HEK293 (cell line): ENCODE data around the gene PTX3.

Source experiments
- CTCF ChIA-PET: fragments of 350-600 bp; formaldehyde crosslinking; extraction: SDS; loops from one replicate; lab custom pipeline; 2021; ENCODE audit warnings: antibody characterized with exemption; lab: Yijun Ruan, JAX
- POLR2A ChIA-PET: fragments of 300-600 bp; formaldehyde crosslinking; extraction: SDS; loops from one replicate; lab custom pipeline; 2020; ENCODE audit warnings: antibody characterized with exemption, inconsistent platforms; lab: Yijun Ruan, JAX
- H3K27ac ChIP-seq: fragments of 200-500 bp; sonication (Bioruptor generic); 2 replicates; pipeline ENCODE4 v1.5.1; 2014; ENCODE audit warnings: low read depth, low read length, control low read depth, inconsistent platforms; ENCODE audit errors: extremely low read depth
- H3K36me3 ChIP-seq, 2 experiments: fragments of 200-500 bp in 1 of 2; sonication (Bioruptor generic) in 1 of 2; 1 replicate in 1 of 2; 2 replicates in 1 of 2; pipeline ENCODE4 v1.5.1; 2014 to 2017; ENCODE audit warnings: inconsistent platforms in 2 of 2, low read length in 2 of 2; ENCODE audit not compliant: control insufficient read depth in 2 of 2, insufficient read depth in 1 of 2
- H3K4me1 ChIP-seq: fragments of 200-500 bp; sonication (Bioruptor generic); 2 replicates; pipeline ENCODE4 v1.5.1; 2014; ENCODE audit warnings: mild to moderate bottlenecking, low read length, inconsistent platforms; ENCODE audit not compliant: control insufficient read depth, insufficient read depth
- H3K4me3 ChIP-seq: 2 replicates; pipeline ENCODE4 v1.5.1; 2011; ENCODE audit warnings: low read depth, mild to moderate bottlenecking, control low read depth, low read length, moderate library complexity
- H3K9me3 ChIP-seq: fragments of 200-500 bp; sonication (Bioruptor generic); 2 replicates; pipeline ENCODE4 v1.5.1; 2014; ENCODE audit warnings: low read depth, low read length, inconsistent platforms; ENCODE audit not compliant: control insufficient read depth, insufficient read depth
- ATF2 ChIP-seq: fragments of 450-650 bp; formaldehyde crosslinking; IDR thresholded peaks from 2 replicates; pipeline ENCODE4 v1.5.1; 2016; ENCODE audit warnings: missing biosample characterization, missing genetic modification characterization, low read depth
- BCL11B ChIP-seq: fragments of 450-650 bp; formaldehyde crosslinking; IDR thresholded peaks from 2 replicates; pipeline ENCODE4 v1.5.1; 2016; ENCODE audit warnings: low read depth, missing biosample characterization, missing genetic modification characterization
- MYNN ChIP-seq: fragments of 450-650 bp; formaldehyde crosslinking; IDR thresholded peaks from 2 replicates; pipeline ENCODE4 v1.5.1; 2016; ENCODE audit warnings: missing biosample characterization, missing genetic modification characterization, borderline replicate concordance
- PATZ1 ChIP-seq: fragments of 450-650 bp; formaldehyde crosslinking; IDR thresholded peaks from 2 replicates; pipeline ENCODE4 v1.5.1; 2016; ENCODE audit warnings: missing biosample characterization, missing genetic modification characterization
- PBX3 ChIP-seq: sonication (generic); formaldehyde crosslinking; IDR thresholded peaks from 2 replicates; pipeline ENCODE4 v1.8.1; 2022; ENCODE audit warnings: mild to moderate bottlenecking, moderate library complexity, missing genetic modification reagents
- REPIN1 ChIP-seq: fragments of 450-650 bp; formaldehyde crosslinking; IDR thresholded peaks from 2 replicates; pipeline ENCODE4 v1.5.1; 2017; ENCODE audit warnings: missing biosample characterization, missing genetic modification characterization, low read depth
- SALL2 ChIP-seq: fragments of 450-650 bp; formaldehyde crosslinking; IDR thresholded peaks from 2 replicates; pipeline ENCODE4 v1.5.0; 2017; ENCODE audit warnings: missing biosample characterization, mild to moderate bottlenecking, missing genetic modification characterization, borderline replicate concordance
- ZBTB11 ChIP-seq: fragments of 450-650 bp; formaldehyde crosslinking; conservative IDR thresholded peaks from 2 replicates; pipeline ENCODE4 v1.5.1; 2016; ENCODE audit warnings: low read depth, missing biosample characterization, missing genetic modification characterization
- ZBTB17 ChIP-seq: fragments of 450-650 bp; formaldehyde crosslinking; IDR thresholded peaks from 2 replicates; pipeline ENCODE4 v1.5.1; 2016; ENCODE audit warnings: missing biosample characterization, missing genetic modification characterization
- ZBTB48 ChIP-seq: fragments of 450-650 bp; formaldehyde crosslinking; IDR thresholded peaks from 2 replicates; pipeline ENCODE4 v1.5.1; 2016; ENCODE audit warnings: missing biosample characterization, missing genetic modification characterization
- ZBTB49 ChIP-seq: fragments of 450-650 bp; formaldehyde crosslinking; IDR thresholded peaks from 2 replicates; pipeline ENCODE4 v1.5.1; 2016; ENCODE audit warnings: missing biosample characterization, missing genetic modification characterization, low read depth
- ZBTB7A ChIP-seq: fragments of 450-650 bp; formaldehyde crosslinking; IDR thresholded peaks from 2 replicates; pipeline ENCODE4 v1.5.1; 2016; ENCODE audit warnings: low read depth, missing biosample characterization, missing genetic modification characterization
- ZBTB8A ChIP-seq: fragments of 450-650 bp; formaldehyde crosslinking; IDR thresholded peaks from 2 replicates; pipeline ENCODE4 v1.5.1; 2016; ENCODE audit warnings: missing biosample characterization, missing genetic modification characterization
- ZIC2 ChIP-seq: fragments of 450-650 bp; formaldehyde crosslinking; IDR thresholded peaks from 2 replicates; pipeline ENCODE4 v1.5.1; 2016; ENCODE audit warnings: missing biosample characterization, missing genetic modification characterization
- ZNF121 ChIP-seq: fragments of 450-650 bp; formaldehyde crosslinking; IDR thresholded peaks from 2 replicates; pipeline ENCODE4 v1.5.1; 2016; ENCODE audit warnings: missing biosample characterization, missing genetic modification characterization
- ZNF18 ChIP-seq: fragments of 450-650 bp; formaldehyde crosslinking; IDR thresholded peaks from 2 replicates; pipeline ENCODE4 v1.5.1; 2016; ENCODE audit warnings: missing biosample characterization, missing genetic modification characterization
- ZNF184 ChIP-seq: fragments of 450-650 bp; IDR thresholded peaks from 2 replicates; pipeline ENCODE4 v1.5.1; 2018; ENCODE audit warnings: missing biosample characterization, mild to moderate bottlenecking, missing genetic modification characterization
- ZNF248 ChIP-seq: fragments of 450-650 bp; formaldehyde crosslinking; IDR thresholded peaks from 2 replicates; pipeline ENCODE4 v1.5.1; 2017; ENCODE audit warnings: missing biosample characterization, missing genetic modification characterization
- ZNF350 ChIP-seq: fragments of 450-650 bp; formaldehyde crosslinking; IDR thresholded peaks from 2 replicates; pipeline ENCODE4 v1.5.0; 2017; ENCODE audit warnings: missing biosample characterization, mild to moderate bottlenecking, missing genetic modification characterization
- ZNF623 ChIP-seq: fragments of 450-650 bp; formaldehyde crosslinking; IDR thresholded peaks from 2 replicates; pipeline ENCODE4 v1.5.1; 2016; ENCODE audit warnings: missing biosample characterization, missing genetic modification characterization
- ZNF624 ChIP-seq: fragments of 450-650 bp; formaldehyde crosslinking; IDR thresholded peaks from 2 replicates; pipeline ENCODE4 v1.5.1; 2017; ENCODE audit warnings: missing biosample characterization, missing genetic modification characterization
- ZNF629 ChIP-seq: fragments of 450-650 bp; formaldehyde crosslinking; IDR thresholded peaks from 2 replicates; pipeline ENCODE4 v1.5.1; 2017; ENCODE audit warnings: missing biosample characterization, missing genetic modification characterization
- ZNF677 ChIP-seq: fragments of 450-650 bp; IDR thresholded peaks from 2 replicates; pipeline ENCODE4 v1.5.0; 2018; ENCODE audit warnings: missing biosample characterization, mild to moderate bottlenecking, missing genetic modification characterization, moderate library complexity
- ZSCAN16 ChIP-seq: fragments of 450-650 bp; formaldehyde crosslinking; IDR thresholded peaks from 2 replicates; pipeline ENCODE4 v1.5.1; 2016; ENCODE audit warnings: missing biosample characterization, missing genetic modification characterization
- ZSCAN23 ChIP-seq: fragments of 450-650 bp; formaldehyde crosslinking; IDR thresholded peaks from 2 replicates; pipeline ENCODE4 v1.5.1; 2016; ENCODE audit warnings: missing biosample characterization, missing genetic modification characterization
- ZXDB ChIP-seq: fragments of 450-650 bp; formaldehyde crosslinking; IDR thresholded peaks from 2 replicates; pipeline ENCODE4 v1.5.1; 2016; ENCODE audit warnings: missing biosample characterization, missing genetic modification characterization

Gene PTX3

GRCh38 chr3:157420606-157421130, 16.0 kb upstream of the PTX3 start:
- H3K36me3 ChIP-seq, result no peaks in the 10 kb centered on the region
- ChIA-PET POLR2A (no interaction called here), CTCF (no interaction called here)
- H3K4me1 ChIP-seq, result no peaks in the 10 kb centered on the region
- TF ChIP-seq ZNF350 (tag by site-specific recombination) (no peak), SALL2 (no peak), ZIC2 (tag by site-specific recombination) (no peak), ZNF184 (tag by site-specific recombination) (no peak), ZNF624 (tag by site-specific recombination) (no peak), MYNN (tag by site-specific recombination) (no peak), BCL11B (tag by site-specific recombination) (no peak), REPIN1 (tag by site-specific recombination) (no peak), ZNF248 (tag by site-specific recombination) (no peak), ZBTB17 (no peak), ZNF623 (tag by site-specific recombination) (no peak), ZBTB8A (no peak), ZSCAN23 (no peak), ZNF18 (no peak), ZBTB48 (no peak), ZNF121 (no peak), PBX3 (CRISPR knock-in tag) (no peak), ATF2 (no peak), PATZ1 (tag by site-specific recombination) (no peak)
- no peak overlapping the region for H3K27ac ChIP-seq
- H3K4me3 ChIP-seq, result no peak overlapping the region
- no peaks in the 10 kb centered on the region for H3K9me3 ChIP-seq

GRCh38 chr3:157423337-157423736, 13.3 kb upstream of the PTX3 start:
- H3K36me3 ChIP-seq, result no peaks in the 10 kb centered on the region
- no peak overlapping the region for H3K27ac ChIP-seq
- POLR2A ChIA-PET, result no interaction called here
- H3K9me3 ChIP-seq, result no peaks in the 10 kb centered on the region
- H3K4me3 ChIP-seq, result no peak overlapping the region
- CTCF ChIA-PET, result no interaction called here
- no peaks in the 10 kb centered on the region for H3K4me1 ChIP-seq
- TF ChIP-seq ZNF629 (no peak), ZBTB11 (tag by site-specific recombination) (no peak), ZBTB7A (tag by site-specific recombination) (no peak), BCL11B (tag by site-specific recombination) (no peak), ZXDB (no peak), ZBTB49 (no peak), ZSCAN16 (tag by site-specific recombination) (no peak), ZNF677 (tag by site-specific recombination) (no peak)
